Thyroid gland (tissue), 4 donors: ENCODE measurements around the gene ESM1.

Source experiments
- POLR2A ChIP-seq, 2 donors: fragments of 450-650 bp; IDR thresholded peaks; one replicate each; pipeline ENCODE4 v1.6.1; 2017; ENCODE audit warnings: antibody characterized with exemption in 2 of 2, mild to moderate bottlenecking in 2 of 2, moderate library complexity in 1 of 2
- TF ChIP-seq, protein P1 (sequence below), 6 experiments: fragments of 200-600 bp in 3 of 6; fragments of 450-650 bp in 3 of 6; sonication (generic) in 3 of 6; IDR thresholded peaks; one replicate each; pipeline ENCODE4 v1.5.1; 2016 to 2019; ENCODE audit warnings: antibody characterized with exemption in 6 of 6, mild to moderate bottlenecking in 2 of 6, inconsistent platforms in 1 of 6, moderate library complexity in 1 of 6

DNA sequence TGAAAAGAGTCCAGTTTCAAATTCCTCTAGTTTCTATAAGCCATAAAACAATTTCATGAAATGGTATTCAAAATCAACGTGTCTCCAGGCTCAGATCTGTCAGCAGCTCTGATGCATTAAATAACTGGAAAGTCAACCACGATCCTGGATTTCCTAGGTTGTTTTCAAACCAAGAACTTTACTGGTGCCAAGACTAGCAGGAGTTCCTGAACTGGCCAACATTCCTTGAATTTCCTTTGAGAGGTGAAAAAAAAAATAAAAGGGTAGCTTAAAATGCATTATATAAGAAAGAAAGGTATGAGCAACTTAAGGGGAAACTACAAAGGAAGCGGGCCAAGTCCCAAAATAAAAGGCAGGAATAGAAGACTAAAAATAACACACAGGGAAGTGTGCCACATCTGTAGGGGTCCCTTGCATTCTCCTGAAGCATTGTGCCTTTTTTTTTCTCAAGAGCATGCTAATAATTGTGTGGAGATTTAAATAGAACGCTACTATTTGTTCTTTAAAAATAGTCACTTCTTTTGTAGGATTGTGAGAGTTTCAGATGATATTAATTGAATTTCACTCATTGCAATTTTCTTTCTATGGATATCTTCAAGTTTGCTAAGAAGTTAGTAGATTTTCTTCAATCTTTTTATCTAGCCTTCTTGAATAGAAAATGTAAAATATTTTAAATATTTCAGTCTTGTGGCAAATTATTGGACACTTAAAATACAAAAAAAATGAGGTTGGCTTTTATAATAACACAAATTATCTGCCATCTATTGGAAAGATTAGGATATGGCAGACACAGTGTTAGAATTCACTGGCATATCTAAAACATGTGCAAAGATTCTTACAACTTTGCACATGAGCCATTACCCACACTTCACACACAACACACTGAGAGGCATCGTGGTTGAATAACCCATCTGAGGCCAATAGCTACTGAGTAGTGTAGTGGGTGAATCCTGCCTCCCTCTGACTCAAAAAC, 15.3 kb downstream of the ESM1 start:
- TF ChIP-seq POLR2A (IDR thresholded peaks at IDR 0.05) = no peak
- TF ChIP-seq, protein P1, sequence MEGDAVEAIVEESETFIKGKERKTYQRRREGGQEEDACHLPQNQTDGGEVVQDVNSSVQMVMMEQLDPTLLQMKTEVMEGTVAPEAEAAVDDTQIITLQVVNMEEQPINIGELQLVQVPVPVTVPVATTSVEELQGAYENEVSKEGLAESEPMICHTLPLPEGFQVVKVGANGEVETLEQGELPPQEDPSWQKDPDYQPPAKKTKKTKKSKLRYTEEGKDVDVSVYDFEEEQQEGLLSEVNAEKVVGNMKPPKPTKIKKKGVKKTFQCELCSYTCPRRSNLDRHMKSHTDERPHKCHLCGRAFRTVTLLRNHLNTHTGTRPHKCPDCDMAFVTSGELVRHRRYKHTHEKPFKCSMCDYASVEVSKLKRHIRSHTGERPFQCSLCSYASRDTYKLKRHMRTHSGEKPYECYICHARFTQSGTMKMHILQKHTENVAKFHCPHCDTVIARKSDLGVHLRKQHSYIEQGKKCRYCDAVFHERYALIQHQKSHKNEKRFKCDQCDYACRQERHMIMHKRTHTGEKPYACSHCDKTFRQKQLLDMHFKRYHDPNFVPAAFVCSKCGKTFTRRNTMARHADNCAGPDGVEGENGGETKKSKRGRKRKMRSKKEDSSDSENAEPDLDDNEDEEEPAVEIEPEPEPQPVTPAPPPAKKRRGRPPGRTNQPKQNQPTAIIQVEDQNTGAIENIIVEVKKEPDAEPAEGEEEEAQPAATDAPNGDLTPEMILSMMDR (IDR thresholded peaks at IDR 0.05) = no peak
